Left kidney (tissue), 2 donors: ENCODE results near the gene CYP27C1. TPM values are rescaled to one million over a fixed set of nuclear protein-coding genes. Genes with fewer than 3 reads are reported as not detected.
"Not testable (repeated sequence)": the region's sequence is repeated elsewhere in the genome, so short reads cannot be mapped to it uniquely, and the experiment has no call there.

Source experiments
- DNase-seq: peaks from one replicate; pipeline ENCODE4 v3.0.0-alpha.2; 2013
- polyA plus RNA-seq: library from polyadenylated mRNA; unstranded; fragments of 120-200 nt; gene quantifications from one replicate; pipeline ENCODE4 v1.2.1, GENCODE V29; 2013; ENCODE audit not compliant: insufficient read length

Gene CYP27C1
- polyA plus RNA-seq, 1 donor: 13.8 TPM

DNA sequence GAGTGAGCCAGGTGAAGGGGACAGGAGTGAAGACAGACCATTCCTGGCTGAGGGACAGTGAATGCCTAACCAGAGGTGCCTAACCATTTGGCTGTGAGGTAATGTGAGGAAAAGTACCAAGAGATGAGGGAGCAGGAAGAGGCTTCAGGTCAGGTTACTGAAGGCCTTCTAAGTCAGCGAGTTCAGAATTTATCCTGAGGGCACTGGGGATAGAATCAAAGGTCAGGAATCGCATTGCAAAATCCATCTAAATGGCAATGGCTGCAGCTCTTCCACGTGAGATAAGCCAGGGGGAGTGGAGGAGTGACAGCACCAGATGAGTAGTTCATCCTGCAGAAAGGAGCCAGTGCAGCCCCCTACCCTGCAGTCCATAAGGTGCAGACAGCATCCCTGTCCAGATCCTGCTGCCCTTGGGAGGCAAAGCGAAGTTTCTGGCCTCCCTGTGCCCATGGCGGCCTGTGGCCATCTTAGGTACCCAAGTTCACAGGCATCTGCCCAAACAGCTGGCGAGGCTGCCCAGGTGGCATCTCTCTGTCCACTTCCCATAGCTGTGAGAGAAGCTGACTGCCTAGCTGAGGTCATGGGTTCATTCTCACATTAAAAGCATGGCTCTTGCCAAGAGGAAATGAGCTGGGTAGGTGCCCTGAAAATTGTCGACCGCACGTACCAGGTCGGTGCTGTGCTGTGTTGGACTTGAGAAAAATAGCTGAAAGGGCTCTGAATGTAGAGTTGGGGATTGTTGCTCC lies 49.5 kb downstream of the CYP27C1 start:
- DNase-seq: no peak

GRCh38 chr2:127170021-127170420 lies 50.1 kb downstream of the CYP27C1 start:
- no peak for DNase-seq

DNA sequence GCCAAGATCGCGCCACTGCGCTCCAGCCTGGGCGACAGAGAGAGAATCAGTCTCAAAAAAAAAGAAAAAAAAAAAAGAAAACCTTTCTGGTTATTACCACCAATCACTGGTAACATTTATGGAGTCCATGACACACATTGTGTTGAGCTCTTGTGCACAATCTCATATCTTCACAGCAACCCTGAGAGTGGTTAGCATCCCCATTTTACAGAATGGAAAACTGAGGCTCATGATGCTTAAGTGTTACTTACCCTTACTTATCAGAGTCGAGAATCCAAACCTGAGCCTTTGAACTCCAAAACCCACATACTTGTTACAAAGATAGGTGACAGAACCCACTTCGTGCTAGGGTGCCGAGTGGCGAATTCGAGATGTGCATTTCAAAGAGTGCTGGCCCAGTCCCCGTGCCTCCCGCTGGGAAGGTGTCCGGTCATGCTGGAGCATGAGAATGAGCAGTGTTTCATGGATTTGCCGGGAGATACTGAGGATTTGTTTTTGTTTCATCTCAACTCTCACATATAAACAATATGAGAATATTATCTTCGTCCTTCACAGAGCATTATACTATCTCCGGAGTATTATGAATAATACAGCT lies 50.9 kb downstream of the CYP27C1 start:
- no peak for DNase-seq

- no peak for DNase-seq
Observed at GRCh38 chr2:127166231-127166860, 53.8 kb downstream of the CYP27C1 start.

GRCh38 chr2:127165539-127165935 lies 54.6 kb downstream of the CYP27C1 start:
- DNase-seq: no peak

GRCh38 chr2:127164761-127165538 lies 55.1 kb downstream of the CYP27C1 start:
- no peak for DNase-seq

GRCh38 chr2:127163921-127164320 lies 56.2 kb downstream of the CYP27C1 start:
- DNase-seq: no peak

- not testable (repeated sequence) for DNase-seq
Observed at GRCh38 chr2:127163090-127163406, 57.1 kb downstream of the CYP27C1 start.

- DNase-seq: no peak
Observed at GRCh38 chr2:127162261-127163089, 57.6 kb downstream of the CYP27C1 start.

- DNase-seq: peak; percentile 54
Observed at GRCh38 chr2:127161176-127162136, 58.6 kb downstream of the CYP27C1 start.

GRCh38 chr2:127160676-127161075 lies 59.4 kb downstream of the CYP27C1 start:
- DNase-seq: no peak

DNA sequence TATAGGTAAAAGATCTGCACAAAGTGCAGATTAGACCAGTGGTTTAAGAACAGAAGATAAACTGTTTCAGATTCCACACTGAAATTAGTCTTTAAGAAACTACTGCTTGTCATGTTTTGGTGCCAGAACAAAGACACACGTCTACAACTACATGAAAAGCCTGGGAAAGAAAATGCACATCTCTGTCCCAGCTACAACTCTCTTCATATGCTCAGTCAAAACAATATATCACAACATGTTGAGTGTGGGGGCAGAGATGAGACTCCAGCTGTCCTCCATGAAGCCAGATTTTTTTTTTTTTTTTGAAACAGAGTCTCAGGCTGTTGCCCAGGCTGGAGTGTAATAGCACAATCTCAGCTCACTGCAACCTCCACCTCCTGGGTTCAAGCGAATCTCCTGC lies 60.6 kb downstream of the CYP27C1 start:
- DNase-seq: no peak

DNA sequence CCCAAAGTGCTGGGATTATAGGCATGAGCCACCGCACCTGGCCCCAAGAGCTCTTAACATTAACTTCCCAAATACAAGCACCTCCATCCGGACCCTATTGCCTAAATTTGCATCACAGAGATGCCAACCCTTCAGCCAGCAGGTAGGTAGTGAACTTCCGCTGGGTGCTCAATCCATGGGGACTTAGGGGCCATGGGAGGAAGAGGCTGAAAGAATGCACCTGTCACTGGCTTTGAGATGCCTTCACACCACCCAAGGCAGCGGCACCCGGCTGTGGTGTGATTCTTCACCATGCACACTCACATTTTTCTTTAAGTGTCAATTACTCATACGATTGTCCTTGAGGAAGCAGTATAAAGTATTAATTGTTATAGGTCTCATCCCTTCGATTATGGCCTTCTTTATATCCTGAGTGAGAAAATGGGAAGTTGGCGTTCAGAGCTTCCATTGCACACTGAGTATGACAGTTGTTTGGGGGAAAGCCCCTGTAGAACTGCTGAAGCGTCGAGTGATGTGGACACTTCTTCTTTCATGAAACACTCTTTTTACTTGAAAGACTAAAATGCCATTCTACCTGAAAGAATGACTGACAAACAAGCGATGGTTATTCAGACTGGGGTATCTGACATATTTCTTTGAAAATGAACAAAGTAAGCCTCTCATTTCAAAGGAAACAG lies 61.3 kb downstream of the CYP27C1 start:
- DNase-seq: no peak

- no peak for DNase-seq
Observed at GRCh38 chr2:127157651-127158485, 62.2 kb downstream of the CYP27C1 start.

DNA sequence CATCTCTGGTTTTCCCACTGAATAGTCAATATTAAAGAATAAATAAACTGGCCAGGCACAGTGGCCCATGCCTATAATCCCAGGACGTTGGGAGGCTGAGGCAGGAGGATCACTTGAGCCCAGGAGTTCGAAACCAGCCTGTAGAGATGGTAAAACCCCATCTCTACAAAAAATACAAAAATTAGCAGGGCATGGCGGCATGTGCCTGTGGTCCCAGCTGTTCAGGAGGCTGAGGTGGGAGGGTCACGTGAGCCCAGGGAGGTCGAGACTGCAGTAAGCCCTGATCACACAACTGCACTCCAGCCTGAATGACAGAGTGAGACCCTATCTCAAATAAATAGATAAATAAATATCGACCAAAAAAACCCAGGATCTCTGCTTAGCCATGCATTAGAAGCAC lies 63.0 kb downstream of the CYP27C1 start:
- DNase-seq: no peak

DNA sequence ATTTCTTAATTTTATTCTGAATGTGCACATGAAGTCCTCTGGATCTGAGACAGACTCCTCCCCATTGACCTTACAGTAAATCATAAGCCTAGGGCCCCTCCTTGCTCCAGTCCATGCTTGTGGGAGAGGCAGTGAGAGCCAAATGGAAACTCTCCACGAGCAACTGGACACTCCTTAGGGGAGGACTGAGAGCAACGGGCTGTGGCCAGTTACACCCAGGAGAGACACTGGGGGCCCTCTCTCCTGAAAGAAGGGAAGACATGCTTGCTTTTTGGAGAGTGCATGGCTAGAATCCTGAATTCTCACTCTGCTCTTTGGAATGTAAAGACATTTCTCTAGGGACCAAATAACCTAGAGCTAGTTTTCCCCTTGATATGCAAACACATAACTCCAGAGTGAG lies 64.2 kb downstream of the CYP27C1 start:
- DNase-seq: peak; percentile 78

GRCh38 chr2:127155028-127155581 lies 65.0 kb downstream of the CYP27C1 start:
- peak; percentile 53 for DNase-seq

DNA sequence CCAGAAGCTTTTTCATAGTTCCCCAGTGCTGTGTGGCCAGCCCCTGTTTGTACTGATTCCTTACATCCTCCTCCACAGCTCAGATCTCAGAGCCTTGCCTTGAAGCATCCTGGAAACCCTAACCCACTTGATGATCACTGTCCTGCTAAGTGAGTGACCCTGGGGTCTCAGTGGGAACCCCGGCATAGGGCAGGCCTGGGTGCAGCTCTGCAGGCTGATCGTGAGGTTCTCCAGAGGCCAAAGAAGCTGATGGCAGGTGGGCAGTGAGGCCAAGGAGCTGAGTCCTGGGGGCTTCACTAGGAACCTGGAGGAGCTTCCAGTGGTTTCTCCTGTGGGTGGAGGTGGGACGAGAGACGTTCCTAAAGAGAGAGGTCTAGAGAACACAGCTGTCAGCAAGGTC lies 65.7 kb downstream of the CYP27C1 start:
- DNase-seq: no peak

GRCh38 chr2:127153691-127154158 lies 66.4 kb downstream of the CYP27C1 start:
- DNase-seq: no peak
